Measurements from ENCODE around the gene ZKSCAN1. TPM values are rescaled to one million over a fixed set of nuclear protein-coding genes. Genes with fewer than 3 reads are reported as not detected.
A peak's percentile ranks its signal among the peaks of the same experiment; 100 is the strongest.

The ZKSCAN1 gene
- total and polyA plus RNA-seq, 2 experiments from 2014 or later = 11.8 to 19.4 TPM

- ATAC-seq (no peak), DNase-seq (ENCODE audit: low spot score) (no peak)
- TF ChIP-seq CREB1 (CRISPR knock-in tag; IDR thresholded peaks at IDR 0.05; ENCODE audit: low read depth) (no peak), JUNB (IDR thresholded peaks at IDR 0.05; ENCODE audit: unreplicated experiment) (no peak), ETS1 (IDR thresholded peaks at IDR 0.05) (no peak), ZNF331 (CRISPR knock-in tag; IDR thresholded peaks at IDR 0.05; ENCODE audit: low read depth) (no peak), ZNF462 (CRISPR knock-in tag; IDR thresholded peaks at IDR 0.05) (no peak), EZH2phosphoT487 (IDR thresholded peaks at IDR 0.05; ENCODE audit: unreplicated experiment) (no peak), EZH2 (IDR thresholded peaks at IDR 0.05; ENCODE audit: low read depth, unreplicated experiment) (no peak), STAT1 (IDR thresholded peaks at IDR 0.05; ENCODE audit: unreplicated experiment) (no peak), CTCF (conservative IDR thresholded peaks at IDR 0.05; ENCODE audit: low read depth in 2 of 2) (no peak), NANOG (IDR thresholded peaks at IDR 0.05; ENCODE audit: borderline replicate concordance) (no peak), REST (IDR thresholded peaks at IDR 0.05; ENCODE audit: unreplicated experiment) (no peak), ZNF114 (CRISPR knock-in tag; IDR thresholded peaks at IDR 0.05) (no peak), POLR2AphosphoS5 (IDR thresholded peaks at IDR 0.05; ENCODE audit: low read depth) (no peak)
- Mint-ChIP-seq H3K4me3 (no peak overlapping the region), H3K9me3 (no peaks in the 10 kb centered on the region), H3K27ac (peak overlapping the region; percentile 10; the same call in 1 of the 2 replicates), H3K27me3 (ENCODE audit: insufficient read depth, low read depth, poor library complexity) (peaks cover 9% of the 10 kb centered on the region), H3K36me3 (ENCODE audit: low read depth) (peaks cover 43% of the 10 kb centered on the region), H3K4me1 (peaks cover 10% of the 10 kb centered on the region; the same call in 2 of the 3 replicates)
- no peak overlapping the region for H3K4me2 ChIP-seq
- peaks cover 7% of the 10 kb centered on the region; the same call in 1 of the 2 replicates for H3K4me1 ChIP-seq (ENCODE audit: insufficient read depth)
- no peaks in the 10 kb centered on the region for H3K27me3 ChIP-seq (ENCODE audit: insufficient read depth)
- H3K27ac ChIP-seq (ENCODE audit: low read depth) = peak overlapping the region; percentile 63; the same call in 1 of the 2 replicates
- H3K79me2 ChIP-seq (replicated peaks; ENCODE audit: insufficient read depth) = peaks cover 66% of the 10 kb centered on the region
- H3F3A ChIP-seq (replicated peaks; ENCODE audit: low read depth) = no peaks in the 10 kb centered on the region; the same call in 1 of the 2 replicates
- H3K36me3 ChIP-seq (ENCODE audit: insufficient read depth) = peaks cover 19% of the 10 kb centered on the region
- no peak overlapping the region for H2AFZ ChIP-seq
- H3K4me3 ChIP-seq = no peak overlapping the region
- no peaks in the 10 kb centered on the region for H3K9me2 ChIP-seq (ENCODE audit: insufficient read depth)
- H4K20me1 ChIP-seq (replicated peaks; ENCODE audit: insufficient read depth) = peaks cover 14% of the 10 kb centered on the region
Measured at GRCh38 chr7:100019908-100020307, 4.5 kb downstream of the ZKSCAN1 start.

Data from GM23338 (cell line).